Right ventricle myocardium superior (tissue), 1 donor: Measurements from ENCODE around the gene CCL7. TPM values are rescaled to one million over a fixed set of nuclear protein-coding genes. Genes with fewer than 3 reads are reported as not detected.
A peak's percentile ranks its signal among the peaks of the same experiment; 100 is the strongest.

ENCODE experiments used
- ATAC-seq: fragments of 200-7000 bp; cut with Tn5 transposase; one replicate; pipeline ENCODE4 v1.9.1; 2020; ENCODE audit warnings: mild to moderate bottlenecking; ENCODE audit not compliant: poor library complexity
- DNase-seq: peaks from one replicate; pipeline ENCODE4 v3.0.0-alpha.2; 2020
- intact Hi-C: fragments of 100-400 bp; cut with DNase I; formaldehyde crosslinking; loops from one replicate; pipeline ENCODE4 v1.11.2; 2022
- total RNA-seq: library from RNA; stranded (reverse); fragmentation: NEBNext Ultra II Directional; extraction: Animal tissue kit (Norgen Biotek cat#: 25700); gene quantifications from one replicate; pipeline ENCODE4 v1.2.1, GENCODE V29; 2021
- donor health status: DM: no; HTN: yes; CAD: no; lungs with severe emphysema.

Gene CCL7
- total RNA-seq, 1 donor from 2014 or later, result not detected

DNA sequence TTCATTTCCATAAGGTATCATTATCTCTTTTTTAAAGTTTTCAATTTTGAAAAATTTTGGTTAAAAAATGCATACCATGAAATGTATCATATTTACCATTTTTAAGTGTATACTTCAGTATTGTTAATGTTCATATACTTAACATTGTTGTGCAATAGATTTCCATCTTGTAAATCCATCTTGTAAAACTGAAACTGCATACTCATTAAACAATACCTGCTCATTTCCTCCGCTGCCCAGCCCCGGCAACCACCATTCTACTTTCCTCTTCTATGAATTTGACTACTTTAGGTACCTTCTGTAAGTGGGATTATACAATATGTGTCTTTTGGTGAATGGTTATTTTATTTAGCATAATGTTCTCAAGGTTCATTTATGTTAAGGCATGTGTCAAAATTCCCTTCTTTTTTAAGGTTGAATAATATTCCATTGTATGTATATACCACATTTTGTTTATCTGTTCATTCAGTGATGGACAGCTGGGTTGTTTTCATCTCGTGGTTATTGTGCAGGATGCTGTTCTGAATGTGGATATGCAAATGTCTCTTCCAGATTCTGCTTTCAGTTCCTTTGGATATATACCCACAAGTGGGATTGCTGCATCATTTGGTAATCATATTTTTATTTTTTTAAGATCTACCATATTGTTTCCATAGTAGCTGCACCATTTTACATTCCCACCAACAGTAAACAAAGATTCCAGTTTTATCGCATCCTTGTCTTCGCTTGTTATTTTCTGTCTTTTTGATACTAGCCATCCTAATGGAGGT lies 8.3 kb upstream of the CCL7 start:
- DNase-seq (no peak), ATAC-seq (no peak)
- intact Hi-C loops, result no loop called here

DNA sequence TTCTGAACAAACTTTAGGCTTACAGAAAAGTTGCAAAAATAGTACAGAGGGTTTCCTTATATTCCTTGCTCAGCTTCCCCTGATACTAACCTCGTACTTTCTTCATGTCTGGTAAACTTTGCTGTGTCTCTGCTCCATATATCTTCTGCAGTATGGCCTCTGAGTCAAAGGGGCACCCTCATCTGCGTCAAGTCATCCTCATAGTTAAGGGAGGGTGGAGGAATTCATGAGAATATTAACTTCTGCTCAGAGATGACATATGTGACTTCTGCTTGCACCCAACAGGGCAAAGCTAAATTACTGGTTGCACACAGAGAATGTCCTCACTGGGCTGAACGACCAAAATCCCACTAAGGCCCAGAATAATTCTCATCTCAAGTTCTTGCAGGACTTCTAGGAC lies 4.3 kb upstream of the CCL7 start:
- intact Hi-C loops, result no loop called here
- ATAC-seq (no peak), DNase-seq (no peak)

DNA sequence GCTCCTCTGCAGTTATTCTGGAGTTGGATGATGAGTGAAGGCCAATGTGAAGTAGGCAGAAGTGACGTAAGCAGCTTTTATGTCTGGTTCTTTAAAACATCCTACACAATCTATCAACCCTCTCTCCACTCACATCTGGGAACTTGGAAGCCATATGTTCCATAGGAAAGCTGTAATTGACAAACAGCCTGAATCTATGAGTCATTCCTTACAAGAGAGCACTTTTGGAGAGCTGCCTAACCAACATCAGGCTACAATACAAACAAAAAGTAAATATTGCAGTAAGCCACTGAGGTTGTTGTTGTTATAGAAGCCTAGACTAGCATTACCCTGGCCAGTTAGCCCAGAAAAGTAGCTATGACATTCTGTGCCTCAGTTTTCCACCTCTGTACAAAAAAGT lies 5.9 kb downstream of the CCL7 start:
- ATAC-seq, result no peak
- DNase-seq, result no peak
- intact Hi-C loops, result no loop called here

DNA sequence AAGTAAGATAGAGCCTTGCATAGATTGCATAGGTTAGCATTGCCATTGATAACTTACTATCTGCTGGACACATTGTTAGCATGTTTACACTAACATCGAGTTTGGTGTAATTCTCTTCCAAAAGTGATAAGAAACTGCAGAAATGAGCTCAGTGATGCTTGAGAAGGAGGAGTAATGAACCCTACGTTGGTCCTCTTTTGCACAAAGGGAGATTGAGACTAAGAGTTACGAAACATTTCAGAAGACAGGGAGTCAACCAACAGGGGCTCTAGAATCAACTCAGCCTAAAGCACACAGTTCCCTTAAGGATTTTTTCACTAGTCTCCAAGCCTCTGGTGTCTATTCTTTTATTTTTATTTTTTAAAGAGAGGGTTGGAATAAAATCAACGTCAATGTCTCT lies 6.8 kb downstream of the CCL7 start:
- intact Hi-C loops, result no loop called here
- ATAC-seq, result no peak

DNA sequence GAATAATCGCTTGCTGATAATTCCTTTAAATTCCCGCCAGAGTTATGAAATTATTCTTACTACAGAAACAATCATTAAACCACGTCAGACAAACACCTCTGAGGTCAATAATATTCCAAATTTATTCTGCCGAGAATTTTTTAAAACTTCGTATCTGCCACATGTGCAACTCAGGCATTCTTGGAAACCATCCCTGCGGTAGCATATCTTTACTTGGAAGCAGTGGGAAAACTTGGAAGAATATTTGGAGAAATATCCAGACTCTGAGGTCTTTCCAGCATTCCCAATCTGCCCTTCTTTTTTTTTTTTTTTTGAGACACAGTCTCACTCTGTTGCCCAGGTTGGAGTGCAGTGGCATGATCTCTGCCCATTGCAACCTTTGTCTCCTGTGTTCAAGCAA lies 13.6 kb downstream of the CCL7 start:
- DNase-seq (no peak), ATAC-seq (peak; percentile 42)
- intact Hi-C loops, result no loop called here

More for the DNA sequence above, 6.8 kb downstream of the CCL7 start:
- DNase-seq, result no peak

DNA sequence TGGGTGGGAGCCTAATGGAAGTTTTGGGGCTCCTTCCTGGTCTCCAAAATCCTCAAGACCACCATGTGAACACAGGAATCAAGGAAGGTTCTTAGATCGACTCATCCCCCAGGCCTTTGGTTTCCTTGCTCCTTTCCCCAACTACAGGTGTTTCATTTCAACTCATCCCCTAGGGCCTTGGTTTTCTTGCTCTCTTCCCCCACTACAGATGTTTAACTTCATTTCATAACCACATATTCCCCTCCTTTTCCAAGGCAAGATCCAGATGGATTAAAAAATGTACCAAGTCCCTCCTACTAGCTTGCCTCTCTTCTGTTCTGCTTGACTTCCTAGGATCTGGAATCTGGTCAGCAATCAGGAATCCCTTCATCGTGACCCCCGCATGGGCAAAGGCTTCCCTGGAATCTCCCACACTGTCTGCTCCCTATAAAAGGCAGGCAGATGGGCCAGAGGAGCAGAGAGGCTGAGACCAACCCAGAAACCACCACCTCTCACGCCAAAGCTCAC lies 15.3 kb downstream of the CCL7 start, which contains the start of gene CCL11:
Gene CCL11 (plus strand): TSS at position 457 of the 507 bp plus-strand sequence. CDS start 67 bp downstream, outside the sequence.
- peak; percentile 76 for ATAC-seq
- intact Hi-C loops, result no loop called here
- DNase-seq, result no peak

DNA sequence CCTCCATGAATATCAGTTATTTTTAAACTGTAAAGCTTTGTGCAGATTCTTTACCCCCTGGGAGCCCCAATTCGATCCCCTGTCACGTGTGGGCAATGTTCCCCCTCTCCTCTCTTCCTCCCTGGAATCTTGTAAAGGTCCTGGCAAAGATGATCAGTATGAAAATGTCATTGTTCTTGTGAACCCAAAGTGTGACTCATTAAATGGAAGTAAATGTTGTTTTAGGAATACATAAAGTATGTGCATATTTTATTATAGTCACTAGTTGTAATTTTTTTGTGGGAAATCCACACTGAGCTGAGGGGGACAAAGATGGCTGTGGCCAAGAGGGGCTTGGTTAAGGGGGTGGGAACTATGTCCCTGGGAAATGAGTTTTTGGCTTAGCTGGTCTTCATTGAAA lies 17.9 kb downstream of the CCL7 start:
- ATAC-seq (no peak), DNase-seq (no peak)
- intact Hi-C loops, result no loop called here

DNA sequence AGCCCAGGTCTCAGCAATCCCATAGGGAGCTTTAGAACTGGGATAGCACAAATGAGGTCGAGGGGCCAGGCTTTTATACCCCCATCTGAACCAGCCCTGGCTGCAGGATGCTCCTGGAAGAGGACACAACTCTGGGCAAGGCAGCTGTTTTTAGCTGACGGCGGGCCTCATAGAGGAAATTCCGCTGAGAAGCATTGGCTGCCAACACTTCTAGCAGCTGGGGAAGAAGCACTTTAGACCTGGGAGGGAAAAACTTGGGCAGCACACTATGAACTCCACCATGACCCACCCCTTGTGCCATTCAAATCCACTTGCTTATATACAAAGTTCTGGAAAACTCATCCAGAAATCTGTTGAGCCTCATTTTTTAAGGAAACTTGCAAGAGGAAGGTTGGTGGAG lies 20.6 kb downstream of the CCL7 start:
- intact Hi-C loops, result no loop called here
- DNase-seq (no peak), ATAC-seq (no peak)

DNA sequence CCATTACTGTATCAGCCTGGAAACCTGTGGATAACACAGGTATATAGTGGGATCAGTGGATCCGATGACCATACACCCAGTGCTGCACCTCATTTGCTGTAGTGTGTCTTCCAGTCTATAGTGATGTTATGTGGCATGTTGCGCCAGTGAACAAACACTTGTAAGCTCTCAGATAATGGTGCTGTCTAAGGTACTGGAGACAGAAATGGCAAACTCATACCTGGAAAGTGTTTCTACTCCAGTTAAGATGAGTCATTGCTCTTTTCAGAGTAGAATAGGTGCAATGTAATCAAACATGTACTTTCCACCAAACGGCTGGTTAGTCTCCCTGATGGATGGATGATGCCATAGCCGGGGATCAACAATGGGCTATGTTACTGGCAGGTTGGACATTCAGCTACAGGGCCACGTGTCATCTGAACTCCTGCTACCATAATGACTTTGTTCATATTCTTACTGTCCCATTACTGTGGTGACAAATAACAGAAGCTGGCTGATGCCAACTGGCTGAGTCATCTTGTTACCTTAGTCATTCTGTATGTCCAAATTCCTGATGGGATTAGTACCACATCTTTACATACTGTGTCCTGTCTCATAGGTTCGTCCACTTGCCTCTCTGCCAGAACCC lies 21.8 kb downstream of the CCL7 start:
- DNase-seq (no peak), ATAC-seq (no peak)
- intact Hi-C loops, result no loop called here

DNA sequence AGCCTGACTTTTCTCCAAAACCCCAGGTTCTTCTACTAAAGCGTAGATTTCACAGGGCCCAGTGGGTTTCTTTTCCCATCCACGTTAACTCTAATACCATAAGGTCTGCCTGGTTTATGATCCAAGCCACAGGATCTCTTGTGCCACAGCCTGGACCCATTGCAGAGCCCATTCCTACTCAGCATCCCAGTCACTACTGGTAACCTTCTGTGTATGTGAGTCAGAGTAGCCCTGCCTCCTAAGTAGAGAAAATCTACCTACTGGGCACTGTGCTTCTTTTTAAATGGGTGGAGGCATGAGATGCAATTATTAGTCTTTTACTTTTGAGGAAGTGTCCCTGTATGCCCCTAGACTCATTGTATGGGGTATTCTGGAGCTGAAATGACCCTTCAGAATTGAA lies 29.0 kb downstream of the CCL7 start:
- intact Hi-C loops, result no loop called here
- ATAC-seq (no peak), DNase-seq (no peak)

DNA sequence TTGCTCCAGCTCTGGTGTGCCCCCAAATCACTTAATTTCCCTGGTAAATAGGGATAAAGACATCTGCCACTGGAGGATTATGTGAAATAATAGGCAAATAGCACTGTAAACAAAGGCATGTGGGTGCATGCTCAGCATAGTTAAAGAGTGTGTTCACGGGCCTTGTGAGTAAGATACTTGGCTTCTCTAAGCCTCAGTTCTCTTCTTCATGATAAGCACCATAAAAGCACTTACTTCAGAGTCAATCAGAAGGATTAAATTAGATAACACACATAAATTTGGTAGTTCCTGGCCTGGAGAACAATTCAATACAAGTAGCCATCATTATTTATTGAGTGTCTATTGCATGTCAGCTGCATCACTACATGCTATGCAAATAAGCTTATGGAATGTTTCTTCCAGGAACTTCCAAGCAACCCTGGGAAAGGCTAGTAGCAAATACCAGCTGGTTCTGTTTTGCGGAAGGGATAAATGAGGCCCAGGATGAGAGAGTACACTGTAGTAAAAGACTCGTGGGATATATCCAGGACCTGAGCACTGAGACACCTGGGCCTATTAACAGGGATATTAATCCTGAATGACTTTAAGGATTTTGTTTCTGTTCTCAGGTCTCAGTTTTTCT lies 30.0 kb downstream of the CCL7 start:
- ATAC-seq (no peak), DNase-seq (no peak)
- intact Hi-C loops, result loop anchor here (2.0 kb wide), 1 partner anchor 99 kb away; no protein-coding TSS in a partner anchor

DNA sequence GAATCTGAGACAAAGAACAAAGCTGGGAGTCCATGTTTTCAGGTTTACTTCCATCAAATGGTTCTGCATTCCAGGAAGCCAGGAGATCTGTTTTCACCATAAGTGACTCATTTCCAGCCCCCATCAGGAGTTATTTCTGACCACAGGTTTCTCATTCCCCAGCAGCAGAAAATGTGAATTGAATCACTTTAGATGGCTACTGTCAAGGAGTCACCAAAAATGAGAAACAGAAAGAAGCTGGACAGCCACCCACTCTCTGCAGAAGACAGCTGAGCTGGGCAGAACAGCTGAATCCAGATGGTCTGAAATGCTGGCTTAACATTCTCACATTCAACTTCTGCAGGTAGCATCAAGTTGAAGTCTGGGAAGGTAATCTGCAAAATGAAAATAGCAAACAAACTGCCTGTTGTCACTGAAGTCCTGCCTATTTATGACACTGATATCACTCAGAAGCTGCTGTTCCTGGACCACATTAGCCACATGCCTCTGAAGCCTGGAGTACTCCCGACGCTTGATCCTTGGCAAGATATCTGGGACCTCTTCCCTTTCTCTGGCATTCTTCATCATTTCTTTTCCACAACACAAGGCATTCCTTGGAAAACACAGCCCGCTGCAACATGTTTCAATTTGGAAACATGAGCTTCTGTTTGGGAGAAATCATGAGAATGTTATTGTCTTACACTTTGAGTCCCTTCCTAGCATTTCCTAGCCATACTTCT lies 30.8 kb downstream of the CCL7 start:
- peak; percentile 45 for ATAC-seq
- intact Hi-C loops, result loop anchor here (2.0 kb wide), 1 partner anchor 100 kb away; no protein-coding TSS in a partner anchor
- no peak for DNase-seq

DNA sequence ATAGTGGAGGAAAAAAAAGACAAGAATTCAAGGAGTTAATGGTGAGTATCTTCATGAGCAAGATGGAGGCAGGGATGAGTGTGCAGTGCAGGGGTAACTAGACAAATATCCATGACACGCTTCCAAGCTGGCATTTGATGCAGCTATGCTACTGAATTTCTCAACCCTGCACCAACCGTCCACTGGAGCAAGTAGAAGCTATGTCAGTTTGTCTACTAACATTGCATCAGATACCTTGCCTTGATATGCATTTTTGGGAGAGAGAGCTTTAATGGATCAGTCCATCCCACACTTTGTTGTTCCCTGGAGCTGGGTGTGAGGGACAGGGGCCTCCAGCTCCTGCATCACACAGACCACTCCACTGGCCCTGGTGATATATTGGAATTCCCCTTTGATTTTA lies 32.0 kb downstream of the CCL7 start:
- intact Hi-C loops, result loop anchor here (2.0 kb wide), 1 partner anchor 101 kb away; no protein-coding TSS in a partner anchor
- no peak for ATAC-seq
- no peak for DNase-seq

DNA sequence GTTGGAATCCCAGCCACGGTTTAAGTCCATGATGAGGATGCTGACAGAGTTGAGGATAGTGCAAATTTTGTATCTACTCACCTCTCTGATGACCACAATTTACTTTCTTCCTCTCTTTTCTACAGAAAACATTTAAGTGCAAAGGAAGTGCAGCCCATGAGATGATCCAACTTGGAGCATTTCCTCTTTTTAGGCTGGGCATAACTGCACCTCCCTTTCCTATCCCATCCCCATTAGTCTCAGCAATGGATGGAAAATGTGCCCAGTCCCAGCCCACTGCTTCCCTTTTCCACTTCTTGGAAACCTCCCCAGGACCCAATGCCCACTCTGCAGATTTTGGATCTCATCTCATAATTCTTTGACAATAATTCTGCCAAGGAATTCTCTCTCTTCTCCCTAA lies 32.6 kb downstream of the CCL7 start:
- no peak for DNase-seq
- intact Hi-C loops, result no loop called here
- no peak for ATAC-seq

DNA sequence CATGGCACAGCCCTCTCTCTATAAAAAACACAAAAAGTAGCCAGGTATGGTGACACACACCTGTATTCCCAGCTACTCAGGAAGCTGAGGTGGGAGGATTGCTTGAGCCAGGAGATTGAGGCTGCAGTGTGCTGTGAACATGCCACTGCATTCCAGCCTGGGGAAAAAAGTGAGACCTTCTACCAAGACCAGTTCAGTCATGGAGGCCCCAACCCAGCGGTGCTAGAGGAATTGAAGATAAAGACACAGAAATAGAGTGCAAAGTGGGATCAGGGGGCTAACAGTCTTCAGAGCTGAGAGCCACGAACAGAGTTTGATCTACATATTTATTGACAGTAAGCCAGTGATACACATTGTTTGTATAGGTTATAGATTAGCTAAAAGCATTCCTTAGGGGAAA lies 33.6 kb downstream of the CCL7 start:
- no peak for ATAC-seq
- intact Hi-C loops, result no loop called here

DNA sequence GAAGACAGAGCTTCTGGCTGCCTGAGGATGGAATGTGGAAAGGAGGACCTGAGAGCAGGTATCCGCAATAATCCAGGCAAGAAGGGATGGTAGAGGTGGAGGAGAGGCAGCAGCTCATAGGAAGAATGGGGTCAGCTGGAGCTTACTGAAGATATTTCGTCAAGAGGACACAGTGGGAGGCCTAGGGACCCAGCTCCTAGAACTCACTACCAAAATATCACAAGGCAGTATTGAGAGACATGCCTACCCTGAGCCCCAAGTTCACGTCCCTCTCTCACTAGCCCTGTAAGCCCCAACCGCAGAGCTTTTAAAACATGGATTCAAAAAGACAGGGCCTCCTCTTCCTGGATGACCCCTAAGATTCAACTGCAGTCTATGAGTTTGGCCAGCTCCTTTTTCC lies 35.0 kb downstream of the CCL7 start:
- ATAC-seq (no peak), DNase-seq (no peak)
- intact Hi-C loops, result no loop called here

More for the DNA sequence above, 33.6 kb downstream of the CCL7 start:
- no peak for DNase-seq

DNA sequence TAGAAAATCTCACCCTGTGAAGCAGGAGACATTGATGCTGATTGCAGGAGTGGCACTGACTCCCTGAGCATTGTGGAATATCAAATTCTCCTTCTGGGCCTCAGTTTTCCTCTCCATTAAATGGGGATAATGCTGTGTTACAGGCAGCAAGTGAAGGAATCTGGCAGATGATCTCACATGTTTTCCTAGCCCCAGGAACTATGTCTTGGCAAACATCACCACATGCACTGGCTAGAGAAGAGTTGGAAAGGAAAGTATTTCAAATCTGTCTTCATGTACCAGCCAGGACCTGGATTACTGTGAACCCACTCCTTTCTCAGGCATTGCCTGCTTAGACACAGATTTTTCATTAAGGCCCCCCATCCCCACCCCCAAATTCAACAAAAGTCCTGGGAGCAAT lies 35.6 kb downstream of the CCL7 start:
- intact Hi-C loops, result no loop called here
- no peak for DNase-seq
- ATAC-seq, result no peak

DNA sequence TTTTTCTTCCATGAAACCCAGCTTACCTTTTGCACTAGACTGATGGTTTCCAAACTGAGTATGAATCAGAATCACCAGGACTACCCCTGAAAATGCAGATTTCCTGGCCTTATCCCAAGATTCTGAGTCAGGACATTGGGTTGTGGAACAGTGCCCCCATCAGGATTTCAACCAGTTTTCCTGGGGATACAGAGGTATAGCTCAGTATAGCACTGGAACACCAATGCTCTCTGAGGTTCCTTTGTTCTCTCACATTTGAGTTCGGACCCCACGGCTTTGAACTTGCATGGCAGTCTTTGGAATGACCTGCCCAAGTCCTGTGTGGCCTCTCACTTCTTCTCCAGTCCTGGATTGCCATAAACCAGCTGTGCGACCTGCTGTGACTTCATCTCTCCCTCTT lies 36.4 kb downstream of the CCL7 start:
- ATAC-seq, result peak; percentile 87
- intact Hi-C loops, result no loop called here
- DNase-seq, result no peak

DNA sequence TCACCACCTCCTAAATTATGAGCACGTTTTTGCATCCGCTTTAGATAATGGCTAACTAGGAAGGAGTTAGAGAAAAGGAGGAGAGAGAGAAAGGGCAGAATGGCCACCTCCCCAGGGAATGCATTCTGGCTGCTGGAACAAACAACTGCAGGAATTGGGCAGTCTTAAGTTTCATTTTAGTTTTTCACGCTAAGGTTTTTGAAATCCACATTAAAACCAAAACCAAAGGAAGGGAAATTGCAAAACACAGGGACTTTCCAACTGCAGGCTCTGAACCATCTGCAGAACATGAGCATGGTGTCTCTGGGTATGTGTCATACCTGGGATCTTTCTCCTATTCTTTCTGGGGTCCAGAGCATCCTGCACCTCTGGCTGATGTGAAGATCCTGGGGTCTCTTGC lies 37.1 kb downstream of the CCL7 start:
- ATAC-seq (peak; percentile 66), DNase-seq (peak; percentile 46)
- intact Hi-C loops, result no loop called here
